Measurements from ENCODE around the gene HORMAD2. TPM values are rescaled to one million over a fixed set of nuclear protein-coding genes. Genes with fewer than 3 reads are reported as not detected.

The HORMAD2 gene
- total and polyA plus RNA-seq, 2 donors from 2014 or later, result not detected

DNA sequence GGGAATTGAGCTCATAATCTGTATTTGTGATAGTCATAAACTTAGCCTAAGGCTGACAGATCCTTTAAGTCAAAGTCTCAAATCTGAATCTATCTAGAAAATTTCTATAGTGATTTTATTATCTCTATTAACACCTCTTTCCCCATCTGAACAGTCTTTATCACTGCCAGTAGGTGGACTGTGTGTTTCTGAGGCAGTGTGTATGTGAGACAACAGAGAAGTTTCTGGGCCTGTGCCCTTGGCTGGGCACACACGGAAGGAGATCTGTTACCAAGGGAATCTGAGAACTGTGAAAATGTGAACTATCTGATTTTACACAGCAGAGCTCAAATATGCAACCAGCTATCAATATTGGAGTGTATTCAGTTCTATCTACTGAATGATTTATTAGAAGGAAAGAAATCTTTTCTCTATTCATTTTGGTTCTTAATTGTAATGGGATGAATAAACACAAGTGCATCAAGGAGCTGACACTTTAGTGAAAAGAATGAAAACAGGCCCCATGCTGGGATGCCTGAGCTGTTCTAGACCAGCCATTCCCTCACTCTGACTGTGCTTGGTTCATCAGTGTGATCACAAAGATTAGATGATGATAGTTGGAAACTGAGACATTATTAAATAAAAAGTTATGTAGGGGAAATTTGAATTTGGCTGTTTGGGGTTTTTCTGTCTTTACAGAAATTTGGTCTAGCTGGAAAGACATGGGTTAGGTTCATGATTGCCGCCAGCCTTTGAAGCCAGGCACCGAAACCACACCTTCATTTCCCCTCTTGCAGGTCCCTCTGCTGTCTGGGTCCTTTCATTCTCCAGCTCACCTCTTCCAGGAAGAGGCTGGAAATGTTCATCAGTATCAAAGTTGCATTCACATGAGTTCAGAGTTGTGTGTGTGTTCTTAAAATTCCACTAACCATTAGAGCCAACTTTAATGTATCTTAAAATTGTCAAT, 98.2 kb downstream of the HORMAD2 start:
- no peak overlapping the region for H3K27ac ChIP-seq (ENCODE audit: low read depth in 2 of 2, low read length in 2 of 2)

DNA sequence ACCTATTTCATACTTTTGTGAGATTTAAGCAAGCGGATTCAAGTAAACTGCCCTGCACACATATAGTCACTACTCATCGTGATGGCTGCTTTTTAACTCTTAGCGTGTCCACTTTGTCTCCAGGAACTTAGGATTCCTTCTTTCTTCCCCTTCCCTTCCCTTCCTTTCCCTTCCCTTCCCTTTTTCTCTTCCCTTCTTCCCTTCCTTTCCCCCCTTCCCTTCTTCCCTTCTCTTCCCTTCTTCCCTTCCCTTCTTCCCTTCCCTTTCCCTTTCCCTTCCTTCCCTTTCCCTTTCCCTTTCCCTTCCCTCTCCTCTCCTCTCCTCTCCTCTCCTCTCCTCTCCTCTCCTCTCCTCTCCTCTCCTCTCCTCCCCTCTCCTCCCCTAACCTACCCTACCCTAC, 100.4 kb downstream of the HORMAD2 start:
- DNase-seq (no peak), FAIRE-seq (no peak)
- Histone ChIP-seq H3K27me3 (ENCODE audit: control insufficient read depth, insufficient read depth, low read length) (no peaks in the 10 kb centered on the region), H3K4me1 (ENCODE audit: control insufficient read depth in 2 of 3, insufficient read depth in 2 of 3, low read depth in 1 of 3, low read length in 3 of 3) (peaks cover 0 to 3% (median 0%) of the 10 kb centered on the region in 3 donors), H3K36me3 (ENCODE audit: control insufficient read depth in 2 of 3, insufficient read depth in 3 of 3, low read length in 3 of 3) (no peaks in the 10 kb centered on the region), H3K9me3 (ENCODE audit: control insufficient read depth in 2 of 3, insufficient read depth in 1 of 3, low read length in 3 of 3) (no peaks in the 10 kb centered on the region), H3K4me3 (ENCODE audit: low read length in 3 of 3) (no peak overlapping the region), H3K9ac (ENCODE audit: low read length in 3 of 3) (no peak overlapping the region), H3K27ac (ENCODE audit: low read depth in 2 of 2, low read length in 2 of 2) (no peak overlapping the region)
- intact Hi-C loops (cut with DNase I), result no loop called here
- TF ChIP-seq, protein P1, sequence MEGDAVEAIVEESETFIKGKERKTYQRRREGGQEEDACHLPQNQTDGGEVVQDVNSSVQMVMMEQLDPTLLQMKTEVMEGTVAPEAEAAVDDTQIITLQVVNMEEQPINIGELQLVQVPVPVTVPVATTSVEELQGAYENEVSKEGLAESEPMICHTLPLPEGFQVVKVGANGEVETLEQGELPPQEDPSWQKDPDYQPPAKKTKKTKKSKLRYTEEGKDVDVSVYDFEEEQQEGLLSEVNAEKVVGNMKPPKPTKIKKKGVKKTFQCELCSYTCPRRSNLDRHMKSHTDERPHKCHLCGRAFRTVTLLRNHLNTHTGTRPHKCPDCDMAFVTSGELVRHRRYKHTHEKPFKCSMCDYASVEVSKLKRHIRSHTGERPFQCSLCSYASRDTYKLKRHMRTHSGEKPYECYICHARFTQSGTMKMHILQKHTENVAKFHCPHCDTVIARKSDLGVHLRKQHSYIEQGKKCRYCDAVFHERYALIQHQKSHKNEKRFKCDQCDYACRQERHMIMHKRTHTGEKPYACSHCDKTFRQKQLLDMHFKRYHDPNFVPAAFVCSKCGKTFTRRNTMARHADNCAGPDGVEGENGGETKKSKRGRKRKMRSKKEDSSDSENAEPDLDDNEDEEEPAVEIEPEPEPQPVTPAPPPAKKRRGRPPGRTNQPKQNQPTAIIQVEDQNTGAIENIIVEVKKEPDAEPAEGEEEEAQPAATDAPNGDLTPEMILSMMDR (IDR thresholded peaks at IDR 0.05; ENCODE audit: borderline replicate concordance, extremely low read depth, insufficient read depth), result no peak

More for the DNA sequence above, 98.2 kb downstream of the HORMAD2 start:
- TF ChIP-seq, protein P1 (IDR thresholded peaks at IDR 0.05; ENCODE audit: borderline replicate concordance, extremely low read depth, insufficient read depth), result no peak
- Histone ChIP-seq H3K36me3 (ENCODE audit: control insufficient read depth in 2 of 3, insufficient read depth in 3 of 3, low read length in 3 of 3) (no peaks in the 10 kb centered on the region), H3K27me3 (ENCODE audit: control insufficient read depth, insufficient read depth, low read length) (no peaks in the 10 kb centered on the region), H3K4me1 (ENCODE audit: control insufficient read depth in 2 of 3, insufficient read depth in 2 of 3, low read depth in 1 of 3, low read length in 3 of 3) (no peaks in the 10 kb centered on the region), H3K4me3 (ENCODE audit: low read length in 3 of 3) (no peak overlapping the region), H3K9ac (ENCODE audit: low read length in 3 of 3) (no peak overlapping the region), H3K9me3 (ENCODE audit: control insufficient read depth in 2 of 3, insufficient read depth in 1 of 3, low read length in 3 of 3) (no peaks in the 10 kb centered on the region)
- DNase-seq (no peak), FAIRE-seq (no peak)
- intact Hi-C loops (cut with DNase I), result no loop called here

GRCh38 chr22:30181459-30182349, 101.4 kb downstream of the HORMAD2 start:
- TF ChIP-seq, protein P1 (IDR thresholded peaks at IDR 0.05; ENCODE audit: borderline replicate concordance, extremely low read depth, insufficient read depth), result no peak
- no peak overlapping the region for H3K4me3 ChIP-seq (ENCODE audit: low read length in 3 of 3)
- intact Hi-C loops (cut with DNase I), result no loop called here
- no peaks in the 10 kb centered on the region for H3K27me3 ChIP-seq (ENCODE audit: control insufficient read depth, insufficient read depth, low read length)
- no peak overlapping the region for H3K9ac ChIP-seq (ENCODE audit: low read length in 3 of 3)
- no peak overlapping the region for H3K27ac ChIP-seq (ENCODE audit: low read depth in 2 of 2, low read length in 2 of 2)
- FAIRE-seq (no peak), DNase-seq (no peak)
- H3K9me3 ChIP-seq (ENCODE audit: control insufficient read depth in 2 of 3, insufficient read depth in 1 of 3, low read length in 3 of 3), result no peaks in the 10 kb centered on the region
- H3K4me1 ChIP-seq (ENCODE audit: control insufficient read depth in 2 of 3, insufficient read depth in 2 of 3, low read depth in 1 of 3, low read length in 3 of 3), result peaks cover 0 to 3% (median 0%) of the 10 kb centered on the region in 3 donors
- H3K36me3 ChIP-seq (ENCODE audit: control insufficient read depth in 2 of 3, insufficient read depth in 3 of 3, low read length in 3 of 3), result no peaks in the 10 kb centered on the region
